ENCODE data around the gene KDM1B.
"Not testable (repeated sequence)": the region's sequence is repeated elsewhere in the genome, so short reads cannot be mapped to it uniquely, and the experiment has no call there.

Gene KDM1B

DNA sequence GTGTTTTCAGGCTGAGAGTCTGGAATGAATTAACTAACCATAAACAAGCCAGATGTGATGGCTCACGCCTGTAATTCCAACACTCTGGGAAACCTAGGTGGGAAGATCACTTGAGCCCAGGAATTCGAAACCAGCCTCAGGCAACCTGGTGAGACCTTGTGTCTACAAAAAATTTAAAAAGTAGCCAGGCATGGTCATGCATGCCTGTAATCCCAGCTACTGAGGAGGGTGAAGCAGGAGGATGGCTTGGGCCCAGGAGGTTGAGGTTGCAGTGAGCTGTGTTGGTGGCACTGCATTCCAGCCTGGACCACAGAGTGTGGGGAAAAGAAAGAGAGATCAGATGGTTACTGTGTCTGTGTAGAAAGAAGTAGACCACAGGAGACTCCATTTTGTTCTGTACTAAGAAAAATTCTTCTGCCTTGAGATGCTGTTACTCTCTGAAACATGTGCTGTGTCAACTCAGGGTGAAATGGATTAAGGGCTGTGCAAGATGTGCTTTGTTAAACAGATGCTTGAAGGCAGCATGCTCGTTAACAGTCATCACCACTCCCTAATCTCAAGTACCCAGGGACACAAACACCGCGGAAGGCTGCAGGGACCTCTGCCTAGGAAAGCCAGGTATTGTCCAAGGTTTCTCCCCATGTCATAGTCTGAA is 71.4 kb downstream of the KDM1B start:
- H3K4me1 ChIP-seq (ENCODE audit: control insufficient read depth, insufficient read depth, low read length); H3K9me3 ChIP-seq (ENCODE audit: control insufficient read depth, insufficient read depth, low read depth, low read length); CTCF ChIA-PET; H3K4me3 ChIP-seq (ENCODE audit: low read depth, low read length); POLR2A ChIA-PET; H3K27ac ChIP-seq (ENCODE audit: extremely low read depth, low read depth, low read length): not testable (repeated sequence)
- peak; percentile 68 for TF ChIP-seq WT1 (tag by site-specific recombination; IDR thresholded peaks at IDR 0.05)
- peak; percentile 75 for TF ChIP-seq ZNF600 (tag by site-specific recombination; IDR thresholded peaks at IDR 0.05)
- TF ChIP-seq ZBTB17 (tag by site-specific recombination; IDR thresholded peaks at IDR 0.05): 0 out of 2 replicates have a peak, but pooled peaks have one; percentile 23
- TF ChIP-seq OSR2 (tag by site-specific recombination; IDR thresholded peaks at IDR 0.05): peak; percentile 44; the same call in 1 of the 2 replicates
- peaks cover 39 to 70% of the 10 kb centered on the region in 2 experiments for H3K36me3 ChIP-seq (ENCODE audit: control insufficient read depth in 2 of 2, insufficient read depth in 1 of 2, low read length in 2 of 2)

DNA sequence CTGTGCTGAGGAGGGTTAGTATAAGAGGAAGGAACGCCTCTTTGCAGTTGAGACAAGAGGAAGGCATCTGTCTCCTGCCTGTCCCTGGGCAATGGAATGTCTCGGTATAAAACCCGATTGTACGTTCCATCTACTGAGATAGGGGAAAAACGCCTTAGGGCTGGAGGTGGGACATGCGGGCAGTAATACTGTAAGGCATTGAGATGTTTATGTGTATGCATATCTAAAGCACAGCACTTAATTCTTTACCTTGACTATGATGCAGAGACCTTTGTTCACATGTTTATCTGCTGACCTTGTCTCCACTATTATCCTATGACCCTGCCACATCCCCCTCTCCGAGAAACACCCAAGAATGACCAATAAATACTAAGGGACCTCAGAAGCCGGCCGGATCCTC is 71.9 kb downstream of the KDM1B start:
- CTCF ChIA-PET; H3K27ac ChIP-seq (ENCODE audit: extremely low read depth, low read depth, low read length); H3K9me3 ChIP-seq (ENCODE audit: control insufficient read depth, insufficient read depth, low read depth, low read length); POLR2A ChIA-PET; H3K4me1 ChIP-seq (ENCODE audit: control insufficient read depth, insufficient read depth, low read length); H3K4me3 ChIP-seq (ENCODE audit: low read depth, low read length): not testable (repeated sequence)
- H3K36me3 ChIP-seq (ENCODE audit: control insufficient read depth in 2 of 2, insufficient read depth in 1 of 2, low read length in 2 of 2): peaks cover 44 to 76% of the 10 kb centered on the region in 2 experiments

DNA sequence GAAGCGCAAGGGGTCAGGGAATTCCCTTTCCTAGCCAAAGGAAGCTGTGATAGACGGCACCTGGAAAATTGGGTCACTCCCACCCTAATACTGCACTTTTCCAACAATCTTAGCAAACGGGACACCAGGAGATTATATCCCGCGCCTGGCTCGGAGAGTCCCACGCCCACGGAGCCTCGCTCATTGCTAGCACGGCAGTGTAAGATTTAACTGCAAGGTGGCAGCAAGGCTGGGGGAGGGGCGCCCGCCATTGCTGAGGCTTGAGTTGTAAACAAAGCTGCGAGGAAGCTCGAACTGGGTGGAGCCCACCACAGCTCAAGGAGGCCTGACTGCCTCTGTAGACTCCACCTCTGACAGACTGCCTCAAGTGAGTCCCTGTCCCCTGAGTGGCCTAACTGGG is 73.4 kb downstream of the KDM1B start:
- H3K4me1 ChIP-seq (ENCODE audit: control insufficient read depth, insufficient read depth, low read length); POLR2A ChIA-PET; H3K27ac ChIP-seq (ENCODE audit: extremely low read depth, low read depth, low read length); H3K9me3 ChIP-seq (ENCODE audit: control insufficient read depth, insufficient read depth, low read depth, low read length); H3K4me3 ChIP-seq (ENCODE audit: low read depth, low read length): not testable (repeated sequence)
- H3K36me3 ChIP-seq (ENCODE audit: control insufficient read depth in 2 of 2, insufficient read depth in 1 of 2, low read length in 2 of 2): peaks cover 34 to 69% of the 10 kb centered on the region in 2 experiments
- CTCF ChIA-PET: interaction anchor here (0.7 kb wide), 1 partner anchor 16 kb away, joined by 3 read pairs; no protein-coding TSS in a partner anchor

DNA sequence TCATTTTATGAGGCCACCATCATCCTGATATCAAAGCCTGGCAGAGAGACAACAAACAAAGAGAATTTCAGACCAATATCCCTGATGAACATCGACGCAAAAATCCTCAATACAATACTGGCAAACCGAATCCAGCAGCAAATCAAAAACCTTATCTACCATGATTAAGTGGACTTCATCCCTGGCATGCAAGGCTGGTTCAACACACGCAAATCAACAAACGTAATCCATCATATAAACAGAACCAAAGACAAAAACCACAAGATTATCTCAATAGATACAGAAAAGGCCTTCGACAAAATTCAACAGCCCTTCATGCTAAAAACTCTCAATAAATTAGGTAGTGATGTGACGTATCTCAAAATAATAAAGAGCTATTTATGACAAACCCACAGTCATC is 76.6 kb downstream of the KDM1B start:
- TF ChIP-seq, protein P1, sequence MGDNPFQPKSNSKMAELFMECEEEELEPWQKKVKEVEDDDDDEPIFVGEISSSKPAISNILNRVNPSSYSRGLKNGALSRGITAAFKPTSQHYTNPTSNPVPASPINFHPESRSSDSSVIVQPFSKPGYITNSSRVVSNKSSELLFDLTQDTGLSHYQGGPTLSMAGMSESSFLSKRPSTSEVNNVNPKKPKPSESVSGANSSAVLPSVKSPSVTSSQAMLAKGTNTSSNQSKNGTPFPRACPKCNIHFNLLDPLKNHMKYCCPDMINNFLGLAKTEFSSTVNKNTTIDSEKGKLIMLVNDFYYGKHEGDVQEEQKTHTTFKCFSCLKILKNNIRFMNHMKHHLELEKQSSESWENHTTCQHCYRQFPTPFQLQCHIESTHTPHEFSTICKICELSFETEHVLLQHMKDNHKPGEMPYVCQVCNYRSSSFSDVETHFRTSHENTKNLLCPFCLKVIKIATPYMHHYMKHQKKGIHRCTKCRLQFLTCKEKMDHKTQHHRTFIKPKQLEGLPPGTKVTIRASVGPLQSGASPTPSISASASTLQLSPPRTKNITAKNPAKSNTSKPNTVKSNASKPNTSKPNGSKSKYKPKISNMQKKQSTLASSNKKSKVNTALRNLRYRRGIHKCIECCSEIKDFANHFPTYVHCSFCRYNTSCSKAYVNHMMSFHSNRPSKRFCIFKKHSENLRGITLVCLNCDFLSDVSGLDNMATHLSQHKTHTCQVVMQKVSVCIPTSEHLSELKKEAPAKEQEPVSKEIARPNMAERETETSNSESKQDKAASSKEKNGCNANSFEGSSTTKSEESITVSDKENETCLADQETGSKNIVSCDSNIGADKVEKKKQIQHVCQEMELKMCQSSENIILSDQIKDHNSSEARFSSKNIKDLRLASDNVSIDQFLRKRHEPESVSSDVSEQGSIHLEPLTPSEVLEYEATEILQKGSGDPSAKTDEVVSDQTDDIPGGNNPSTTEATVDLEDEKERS (tag by site-specific recombination; IDR thresholded peaks at IDR 0.05): peak; percentile 48; the same call in 1 of the 2 replicates
- H3K36me3 ChIP-seq (ENCODE audit: control insufficient read depth in 2 of 2, insufficient read depth in 1 of 2, low read length in 2 of 2): peaks cover 31 to 63% of the 10 kb centered on the region in 2 experiments
- ChIA-PET CTCF (interaction anchor here (0.7 kb wide), 1 partner anchor 30 kb away, joined by 3 read pairs; no protein-coding TSS in a partner anchor), POLR2A (interaction anchor here (1.5 kb wide), 1 partner anchor 11 kb away, joined by 3 read pairs; no protein-coding TSS in a partner anchor)
- H3K9me3 ChIP-seq (ENCODE audit: control insufficient read depth, insufficient read depth, low read depth, low read length); H3K4me1 ChIP-seq (ENCODE audit: control insufficient read depth, insufficient read depth, low read length); H3K27ac ChIP-seq (ENCODE audit: extremely low read depth, low read depth, low read length); H3K4me3 ChIP-seq (ENCODE audit: low read depth, low read length): not testable (repeated sequence)

DNA sequence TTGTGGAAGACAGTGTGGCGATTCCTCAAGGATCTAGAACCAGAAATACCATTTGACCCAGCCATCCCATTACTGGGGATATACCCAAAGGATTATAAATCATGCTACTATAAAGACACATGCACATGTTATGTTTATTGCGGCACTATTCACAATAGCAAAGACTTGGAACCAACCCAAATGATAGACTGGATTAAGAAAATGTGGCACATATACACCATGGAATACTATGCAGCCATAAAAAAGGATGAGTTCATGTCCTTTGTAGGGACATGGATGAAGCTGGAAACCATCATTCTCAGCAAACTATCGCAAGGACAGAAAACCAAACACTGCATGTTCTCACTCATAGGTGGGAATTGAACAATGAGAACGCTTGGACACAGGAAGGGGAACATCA is 78.5 kb downstream of the KDM1B start:
- H3K27ac ChIP-seq (ENCODE audit: extremely low read depth, low read depth, low read length); H3K4me1 ChIP-seq (ENCODE audit: control insufficient read depth, insufficient read depth, low read length); H3K4me3 ChIP-seq (ENCODE audit: low read depth, low read length); H3K9me3 ChIP-seq (ENCODE audit: control insufficient read depth, insufficient read depth, low read depth, low read length); CTCF ChIA-PET: not testable (repeated sequence)
- peaks cover 50 to 64% of the 10 kb centered on the region in 2 experiments for H3K36me3 ChIP-seq (ENCODE audit: control insufficient read depth in 2 of 2, insufficient read depth in 1 of 2, low read length in 2 of 2)
- POLR2A ChIA-PET: interaction anchor here (0.6 kb wide), 2 partner anchors 8 to 213 kb away, joined by 3 to 4 read pairs; no protein-coding TSS in a partner anchor
- TF ChIP-seq ZNF146 (tag by site-specific recombination; IDR thresholded peaks at IDR 0.05): peak; percentile 98
- TF ChIP-seq, protein P1 (tag by site-specific recombination; IDR thresholded peaks at IDR 0.05): peak; percentile 93; the same call in 1 of the 2 replicates
- 0 out of 2 replicates have a peak, but pooled peaks have one; percentile 10 for TF ChIP-seq ZNF202 (tag by site-specific recombination; IDR thresholded peaks at IDR 0.05; ENCODE audit: borderline replicate concordance)
- TF ChIP-seq, protein P2, sequence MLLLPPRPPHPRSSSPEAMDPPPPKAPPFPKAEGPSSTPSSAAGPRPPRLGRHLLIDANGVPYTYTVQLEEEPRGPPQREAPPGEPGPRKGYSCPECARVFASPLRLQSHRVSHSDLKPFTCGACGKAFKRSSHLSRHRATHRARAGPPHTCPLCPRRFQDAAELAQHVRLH (tag by site-specific recombination; IDR thresholded peaks at IDR 0.05): peak; percentile 69; the same call in 1 of the 2 replicates
